GM08714 (cell line): ENCODE data around the gene ZNF341.

Source experiments
- H3K4me3 ChIP-seq: fragments of 200-500 bp; sonication (Bioruptor generic); 2 replicates; pipeline ENCODE4 v1.5.1; 2014; ENCODE audit warnings: mild to moderate bottlenecking, low read length, inconsistent platforms
- ZNF274 ChIP-seq: IDR thresholded peaks from 2 replicates; pipeline ENCODE4 v1.6.1; 2012; ENCODE audit warnings: mild to moderate bottlenecking, low read depth, low read length

The ZNF341 gene

DNA sequence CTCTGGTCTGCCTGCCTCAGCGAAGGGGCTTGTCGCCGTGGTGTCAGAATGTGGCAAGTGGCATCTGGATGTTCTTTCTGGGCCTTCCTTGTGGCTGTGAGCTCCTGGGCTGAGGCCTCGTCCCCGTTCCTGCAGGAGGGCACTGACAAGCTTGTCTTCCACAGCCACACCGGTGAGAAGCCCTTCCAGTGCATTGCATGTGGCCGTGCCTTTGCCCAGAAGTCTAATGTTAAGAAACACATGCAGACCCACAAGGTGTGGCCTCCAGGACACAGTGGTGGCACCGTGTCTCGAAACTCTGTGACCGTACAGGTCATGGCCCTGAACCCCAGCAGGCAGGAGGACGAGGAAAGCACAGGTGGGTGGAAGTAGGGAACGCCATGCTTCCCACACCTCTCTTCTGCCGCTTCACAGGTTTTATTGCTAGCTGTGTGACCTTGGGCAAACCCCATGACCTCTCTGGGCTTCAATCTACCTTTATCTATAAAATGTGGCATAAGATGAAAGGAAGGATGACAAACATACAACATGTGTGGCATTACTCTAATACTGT, 30.0 kb downstream of the ZNF341 start:
- TF ChIP-seq ZNF274: no peak
- H3K4me3 ChIP-seq: no peak overlapping the region

DNA sequence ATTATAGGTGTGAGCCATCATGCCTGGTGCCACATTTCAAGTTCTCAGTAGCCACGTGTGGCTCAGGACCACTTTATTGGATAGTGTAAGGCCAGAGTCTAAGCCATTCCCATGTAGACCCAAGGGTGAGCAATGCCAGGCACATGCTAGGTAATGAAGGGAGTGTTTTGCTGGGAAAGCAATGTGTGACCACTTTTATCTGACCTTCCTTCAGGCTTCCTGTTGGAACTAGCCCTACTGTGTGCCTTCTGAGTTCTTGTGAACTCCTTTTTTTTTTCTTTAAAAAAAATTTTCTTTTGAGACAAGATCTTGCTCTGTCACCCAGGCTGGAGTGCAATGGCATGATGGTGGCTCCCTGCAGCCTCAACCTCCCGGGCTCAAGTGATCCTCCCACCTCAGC, 33.3 kb downstream of the ZNF341 start:
- no peak overlapping the region for H3K4me3 ChIP-seq

DNA sequence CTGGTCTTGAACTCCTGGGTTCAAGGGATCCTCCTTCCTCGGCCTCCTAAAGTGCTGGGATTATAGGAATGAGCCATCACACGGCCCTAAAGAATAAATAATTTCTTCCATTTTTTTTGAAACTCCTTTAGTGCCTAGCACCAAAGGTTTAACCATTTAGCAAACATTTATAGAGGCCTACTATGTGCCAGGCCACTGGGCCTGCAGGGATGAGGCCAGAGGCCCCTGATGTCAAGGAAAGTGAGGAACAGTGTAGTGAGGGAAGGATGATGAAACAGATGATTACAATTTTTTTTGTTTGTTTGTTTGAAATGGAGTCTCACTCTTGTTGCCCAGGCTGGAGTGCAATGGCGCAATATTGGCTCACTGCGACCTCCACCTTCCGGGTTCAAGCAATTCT, 33.8 kb downstream of the ZNF341 start:
- H3K4me3 ChIP-seq: no peak overlapping the region
- no peak for TF ChIP-seq ZNF274

More for the DNA sequence above, 33.3 kb downstream of the ZNF341 start:
- no peak for TF ChIP-seq ZNF274

DNA sequence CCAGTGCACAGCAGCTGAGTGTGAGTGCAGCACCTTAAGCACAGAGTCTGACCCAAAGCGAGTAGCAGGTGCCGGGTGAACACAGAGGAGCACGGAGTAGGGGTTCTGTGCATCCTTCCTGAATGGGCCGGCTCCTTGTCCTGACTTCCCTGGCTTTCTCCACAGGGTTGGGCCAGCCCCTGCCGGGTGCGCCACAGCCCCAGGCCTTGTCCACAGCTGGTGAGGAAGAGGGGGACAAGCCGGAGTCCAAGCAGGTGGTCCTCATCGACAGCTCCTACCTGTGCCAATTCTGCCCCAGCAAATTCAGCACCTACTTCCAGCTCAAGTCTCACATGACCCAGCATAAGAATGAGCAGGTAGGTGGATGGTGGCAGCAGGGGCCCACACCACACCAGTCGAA, 34.9 kb downstream of the ZNF341 start:
- TF ChIP-seq ZNF274: no peak
- H3K4me3 ChIP-seq: no peak overlapping the region

DNA sequence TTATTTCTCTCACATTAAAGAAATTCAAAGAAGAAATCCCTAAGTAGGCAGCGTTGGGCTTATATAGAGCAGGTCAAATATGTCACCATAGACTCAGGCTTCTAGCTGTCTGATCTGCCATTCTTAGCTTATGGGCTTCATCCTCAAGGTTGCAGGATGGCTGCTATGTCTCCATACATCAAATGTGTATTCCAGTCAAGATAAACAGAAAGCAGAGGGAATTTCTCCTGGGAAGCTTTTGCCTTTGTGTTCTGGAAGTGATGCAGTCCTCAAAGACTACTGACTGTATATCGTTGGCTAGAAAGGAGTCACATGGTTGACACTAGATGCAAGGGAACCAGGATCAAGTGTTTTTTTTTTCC, 36.0 kb downstream of the ZNF341 start:
- H3K4me3 ChIP-seq: no peak overlapping the region
- TF ChIP-seq ZNF274: no peak

DNA sequence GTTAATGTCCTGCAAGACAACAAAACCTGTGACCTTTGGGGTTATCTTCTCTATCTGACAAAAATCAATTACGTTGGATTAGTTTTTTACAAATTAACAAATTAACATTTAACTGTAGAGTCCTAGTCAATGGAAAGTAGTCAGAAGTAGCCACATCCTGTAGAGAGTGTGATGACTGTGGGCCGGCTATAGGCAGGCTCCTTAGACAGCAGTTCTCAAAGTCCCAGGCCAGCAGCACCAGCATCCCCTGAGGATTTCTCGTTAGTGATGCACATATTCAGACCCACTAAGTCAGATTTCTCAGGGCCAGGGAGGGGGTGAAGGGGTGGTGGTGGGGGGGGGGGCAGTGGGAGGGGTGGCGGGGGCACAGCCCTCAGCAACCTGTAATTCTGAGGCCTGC, 37.2 kb downstream of the ZNF341 start:
- TF ChIP-seq ZNF274: no peak
- H3K4me3 ChIP-seq: no peak overlapping the region

DNA sequence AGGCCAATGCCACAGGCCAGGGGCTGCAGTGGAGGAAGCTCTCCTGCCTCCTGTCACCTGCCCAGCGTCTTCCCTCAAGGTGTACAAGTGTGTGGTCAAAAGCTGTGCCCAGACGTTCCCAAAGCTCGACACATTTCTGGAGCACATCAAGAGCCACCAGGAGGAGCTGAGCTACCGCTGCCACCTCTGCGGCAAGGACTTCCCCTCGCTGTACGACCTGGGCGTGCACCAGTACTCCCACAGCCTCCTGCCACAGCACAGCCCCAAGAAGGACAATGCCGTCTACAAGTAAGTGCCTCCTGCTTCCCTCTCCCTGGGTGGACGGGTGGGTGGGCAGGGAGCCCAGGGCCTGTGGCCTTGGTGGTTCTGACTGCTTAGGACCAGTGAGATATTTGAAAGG, 38.2 kb downstream of the ZNF341 start:
- H3K4me3 ChIP-seq: no peak overlapping the region
- no peak for TF ChIP-seq ZNF274

DNA sequence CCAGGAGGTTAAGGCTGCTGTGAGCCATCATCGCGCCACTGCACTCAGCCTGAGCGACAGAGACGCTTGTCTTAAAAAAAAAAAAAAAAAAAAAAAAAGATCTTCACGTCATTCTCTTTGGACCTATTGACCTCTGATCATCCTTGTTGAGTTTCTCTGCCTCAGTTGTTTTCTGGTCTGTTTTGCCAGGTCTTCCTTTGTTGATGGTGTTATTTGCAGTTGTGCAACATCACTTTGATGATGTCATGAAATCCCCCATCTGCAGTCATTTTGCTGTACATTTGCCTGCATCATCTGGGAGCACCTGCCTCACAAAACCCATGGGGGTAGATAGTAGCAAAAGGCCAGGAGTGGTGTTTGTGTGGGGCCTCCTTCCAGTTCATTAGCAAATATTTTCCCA, 40.1 kb downstream of the ZNF341 start:
- TF ChIP-seq ZNF274: no peak
- H3K4me3 ChIP-seq: no peak overlapping the region

DNA sequence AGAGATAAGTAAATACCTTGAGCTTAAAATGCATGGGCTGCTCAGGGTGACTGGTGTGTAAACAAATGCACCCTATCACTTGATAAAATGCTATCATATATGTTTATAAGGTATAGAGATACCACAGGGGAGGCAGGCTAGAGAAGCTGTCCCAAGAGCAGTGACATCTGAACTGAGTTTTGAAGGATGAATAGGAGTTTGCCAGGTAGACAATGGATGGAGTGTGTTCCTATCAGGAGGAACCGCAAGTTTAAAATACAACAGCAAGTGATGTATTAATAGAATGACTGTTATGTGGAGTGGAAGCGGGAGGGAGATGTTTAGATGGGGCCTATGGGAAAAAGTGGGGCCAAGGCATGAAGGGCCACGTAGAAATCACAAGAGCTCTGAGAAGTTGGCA, 40.6 kb downstream of the ZNF341 start:
- TF ChIP-seq ZNF274: no peak
- no peak overlapping the region for H3K4me3 ChIP-seq

DNA sequence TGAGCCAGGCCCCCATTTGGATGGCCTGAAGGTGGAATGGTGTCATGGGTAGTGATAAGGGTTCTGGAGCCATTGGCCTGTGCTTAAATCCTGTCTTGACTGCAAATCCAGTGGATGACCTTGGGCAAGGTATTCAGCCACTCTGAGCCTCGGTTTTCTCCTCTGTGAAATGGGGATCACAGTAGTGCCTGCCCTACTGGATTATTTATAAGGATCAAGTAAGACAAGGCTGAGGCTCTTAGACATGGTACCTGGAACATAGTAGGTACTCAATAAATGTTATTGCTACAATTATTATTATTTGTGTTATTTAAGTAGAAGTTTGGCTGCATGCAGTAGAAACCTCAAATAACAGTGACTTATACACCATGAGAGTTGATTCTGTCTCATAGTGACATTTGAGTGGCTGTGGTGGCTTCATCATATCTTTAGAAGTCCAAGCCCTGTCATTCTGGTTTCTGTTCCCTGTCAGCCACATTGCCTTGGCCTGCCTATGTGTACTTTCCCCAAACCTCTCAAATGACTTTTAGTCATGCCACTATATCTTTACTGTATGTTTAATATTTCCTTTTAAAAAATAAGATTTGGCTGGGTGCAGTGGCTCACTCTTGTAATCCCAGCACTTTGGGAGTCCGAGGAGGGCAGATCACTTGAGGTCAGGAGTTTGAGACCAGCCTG, 41.8 kb downstream of the ZNF341 start:
- no peak overlapping the region for H3K4me3 ChIP-seq
- no peak for TF ChIP-seq ZNF274

DNA sequence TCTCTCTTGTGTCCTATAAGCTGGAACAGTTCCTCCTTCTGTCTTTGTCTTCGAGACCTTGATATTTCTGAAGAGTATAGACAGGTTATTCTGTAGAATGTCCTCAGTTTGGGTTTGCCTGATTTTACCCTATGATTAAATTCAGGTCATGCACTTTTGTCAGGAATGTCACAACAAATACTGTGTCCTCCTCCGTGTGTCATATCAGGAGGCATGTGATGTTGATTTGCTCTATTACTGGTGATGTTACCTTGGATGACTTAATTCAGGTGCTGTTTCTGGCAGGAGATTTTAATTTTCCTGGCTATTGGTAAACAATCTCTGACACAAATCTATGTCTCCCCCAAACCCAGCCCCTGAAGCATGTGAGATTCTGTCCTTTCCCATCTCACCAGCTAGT, 46.0 kb downstream of the ZNF341 start:
- no peak for TF ChIP-seq ZNF274
- H3K4me3 ChIP-seq: no peak overlapping the region

DNA sequence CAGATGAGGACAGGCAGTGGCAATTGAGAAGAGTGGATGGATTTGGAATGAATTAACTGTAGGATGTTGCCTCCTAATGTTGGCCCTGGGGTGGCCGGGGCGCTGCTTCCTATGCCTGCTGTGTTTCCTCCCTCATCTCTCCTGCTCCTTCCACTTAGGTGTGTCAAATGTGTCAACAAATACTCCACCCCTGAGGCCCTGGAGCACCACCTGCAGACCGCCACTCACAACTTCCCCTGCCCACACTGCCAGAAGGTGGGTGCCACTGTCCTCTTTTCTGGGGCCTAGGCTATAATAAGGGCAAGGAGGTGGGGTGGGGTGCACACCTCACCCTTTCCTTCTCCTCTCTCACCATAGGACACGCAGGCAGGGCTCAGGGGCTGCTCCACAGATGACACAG, 49.3 kb downstream of the ZNF341 start:
- TF ChIP-seq ZNF274: no peak
- H3K4me3 ChIP-seq: no peak overlapping the region

DNA sequence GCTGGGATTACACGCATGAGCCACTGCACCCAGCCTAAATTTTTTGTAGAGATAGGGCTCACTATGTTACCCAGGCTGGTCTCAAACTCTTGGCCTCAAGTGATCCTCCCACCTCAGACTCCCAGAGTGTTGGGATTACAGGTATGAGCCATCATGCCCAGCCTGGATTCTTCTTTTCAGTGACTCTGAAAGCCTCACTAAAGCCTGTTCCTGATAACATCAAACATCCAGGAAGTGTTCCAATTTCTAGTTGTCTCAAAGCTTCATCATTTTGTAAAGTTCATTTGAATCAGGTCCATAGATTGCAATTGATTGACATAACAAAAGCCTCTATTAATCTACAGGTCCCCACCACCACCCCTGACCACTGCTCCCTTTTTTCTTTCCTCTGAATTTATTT, 50.1 kb downstream of the ZNF341 start:
- TF ChIP-seq ZNF274: no peak
- H3K4me3 ChIP-seq: no peak overlapping the region

DNA sequence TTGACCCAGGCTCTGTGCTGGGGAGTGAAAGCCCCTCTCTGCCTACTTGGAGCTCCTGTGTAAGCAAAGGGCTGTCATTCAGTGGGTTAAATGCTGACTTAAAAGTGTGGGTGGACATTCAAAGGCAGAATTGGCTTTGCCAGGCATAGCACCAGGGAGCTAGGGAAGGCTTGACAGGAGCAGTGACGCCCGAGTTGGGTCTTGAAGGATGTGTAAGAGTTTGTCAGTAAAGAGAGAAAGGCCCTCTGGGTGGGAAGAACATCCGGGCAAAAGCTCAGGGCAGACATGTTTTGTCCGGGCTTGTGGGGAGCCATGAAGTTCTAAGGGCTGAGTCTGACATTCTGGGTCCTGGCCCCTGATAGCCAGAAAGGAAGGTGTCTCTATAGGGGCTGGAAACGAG, 51.5 kb downstream of the ZNF341 start:
- TF ChIP-seq ZNF274: no peak
- H3K4me3 ChIP-seq: no peak overlapping the region

DNA sequence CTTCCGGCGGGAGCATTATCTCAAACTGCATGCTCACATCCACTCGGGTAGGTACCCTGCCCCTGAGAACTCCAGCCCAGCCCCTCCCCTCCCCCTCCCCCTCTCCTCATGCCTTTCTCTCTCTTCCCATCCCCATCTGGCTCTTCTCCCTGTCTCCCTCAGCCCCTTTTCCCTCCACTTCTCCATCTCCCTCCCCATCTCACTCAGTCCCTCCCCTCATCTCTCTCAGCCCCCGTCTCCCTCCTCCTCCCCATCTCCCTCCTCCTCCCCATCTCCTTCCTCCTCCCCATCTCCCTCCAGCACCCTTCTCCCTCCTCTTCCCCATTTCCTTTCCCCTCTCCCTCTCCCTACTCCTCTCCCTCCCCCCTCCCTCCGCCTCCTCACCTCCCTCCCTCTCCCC, 52.0 kb downstream of the ZNF341 start:
- H3K4me3 ChIP-seq: no peak overlapping the region
- no peak for TF ChIP-seq ZNF274

DNA sequence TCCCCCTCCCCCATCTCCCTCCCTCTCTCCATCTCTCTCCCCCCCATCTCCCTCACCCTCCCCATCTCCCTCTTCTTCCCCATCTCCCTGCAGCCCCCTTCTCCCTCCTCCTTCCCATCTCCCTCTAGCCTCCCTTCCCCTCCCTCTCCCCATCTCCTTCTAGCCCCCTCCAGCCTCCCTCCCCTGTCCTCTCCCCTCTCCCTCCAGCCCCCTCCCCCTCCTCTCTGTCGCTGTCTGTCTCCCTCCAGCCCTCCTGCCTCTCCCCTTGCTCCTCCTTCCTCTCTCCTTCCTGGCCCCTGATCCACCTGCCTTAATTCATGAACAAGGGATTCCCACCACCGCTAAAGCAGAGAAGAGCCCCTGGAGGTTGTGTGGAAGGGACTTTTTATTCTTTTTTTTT, 52.4 kb downstream of the ZNF341 start:
- TF ChIP-seq ZNF274: no peak
- no peak overlapping the region for H3K4me3 ChIP-seq

DNA sequence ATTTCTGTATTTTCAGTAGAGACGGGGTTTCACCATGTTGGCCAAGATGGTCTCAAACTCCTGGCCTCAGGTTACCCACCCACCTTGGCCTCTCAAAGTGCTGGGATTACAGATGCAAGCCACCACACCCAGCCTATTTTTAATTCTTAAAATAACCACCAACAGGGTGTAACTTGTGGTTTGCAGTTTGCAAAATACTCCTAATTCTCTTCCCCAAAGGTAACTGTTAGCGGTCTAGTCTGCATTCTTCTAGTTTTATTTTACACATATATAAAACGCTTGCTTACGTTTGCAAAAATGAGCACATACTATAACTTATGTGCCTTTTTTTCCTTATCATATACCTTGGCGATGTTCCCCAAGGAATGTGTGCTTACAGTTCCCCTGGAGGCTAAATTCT, 53.7 kb downstream of the ZNF341 start:
- H3K4me3 ChIP-seq: no peak overlapping the region

More for the DNA sequence above, 53.7 kb downstream of the ZNF341 start:
- TF ChIP-seq ZNF274: no peak
